HUES64 (cell line): Measurements from ENCODE around the gene MSI2.

Experiments used
- H3K27ac ChIP-seq: 2 replicates; pipeline ENCODE4 v1.7.0; 2013; ENCODE audit warnings: low read depth, low read length, inconsistent platforms
- H3K27me3 ChIP-seq: 2 replicates; pipeline ENCODE4 v1.6.1; 2013; ENCODE audit warnings: mild to moderate bottlenecking, low read length; ENCODE audit not compliant: insufficient read depth
- H3K36me3 ChIP-seq: 2 replicates; pipeline ENCODE4 v1.6.1; 2013; ENCODE audit warnings: mild to moderate bottlenecking, low read length; ENCODE audit not compliant: insufficient read depth
- H3K4me1 ChIP-seq: 2 replicates; pipeline ENCODE4 v1.6.1; 2013; ENCODE audit warnings: mild to moderate bottlenecking, low read length, moderate library complexity; ENCODE audit not compliant: insufficient read depth
- H3K4me3 ChIP-seq: 2 replicates; pipeline ENCODE4 v1.5.1; 2013; ENCODE audit warnings: mild to moderate bottlenecking, low read length, moderate library complexity
- H3K9ac ChIP-seq: 2 replicates; pipeline ENCODE4 v1.6.1; 2013; ENCODE audit warnings: mild to moderate bottlenecking, low read depth, low read length
- H3K9me3 ChIP-seq: 2 replicates; pipeline ENCODE4 v1.6.1; 2013; ENCODE audit warnings: low read depth, low read length; ENCODE audit not compliant: insufficient read depth
- WGBS: fragments of 150-250, 120-280 bp; methylation state at CpG from one replicate; pipeline ENCODE4 v1.1.7; 2013; ENCODE audit warnings: missing lambda C conversion rate; 5-methylcytosine and 5-hydroxymethylcytosine counted together

Gene MSI2

DNA sequence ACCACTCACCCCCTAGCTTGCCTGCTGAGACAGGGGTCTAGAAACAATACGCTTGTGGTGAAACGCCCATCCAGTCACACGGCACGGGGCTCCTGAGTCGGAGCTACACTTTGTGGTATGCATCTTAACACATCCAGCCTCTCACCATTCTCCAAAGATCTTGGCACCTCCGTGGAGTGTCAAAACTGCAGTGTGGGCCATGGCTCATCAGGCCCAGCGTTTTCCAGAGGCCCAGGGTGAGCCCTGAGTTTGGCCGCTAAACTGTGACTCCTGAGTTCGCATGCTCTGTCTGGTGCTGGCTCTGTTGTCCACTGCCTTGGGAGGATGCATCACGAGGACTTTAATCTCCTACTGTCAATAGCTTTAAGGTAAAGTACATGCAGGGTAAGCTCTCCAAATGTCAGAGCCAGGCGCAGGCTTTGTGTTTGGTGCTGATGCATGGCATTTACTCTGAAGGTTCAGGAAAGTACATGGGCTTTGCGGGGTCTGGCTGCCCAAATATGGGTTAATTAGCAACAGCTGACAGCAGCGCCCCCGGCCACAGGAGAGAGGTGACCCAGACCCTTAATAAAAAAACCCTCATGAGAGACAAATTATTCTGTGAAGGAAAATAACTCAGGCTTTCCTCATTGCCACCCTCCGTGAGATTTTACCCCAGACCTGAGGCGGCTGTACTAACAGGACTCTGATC lies 370.3 kb downstream of the MSI2 start:
- Histone ChIP-seq H3K4me3 (no peak overlapping the region), H3K9me3 (no peaks in the 10 kb centered on the region), H3K9ac (no peak overlapping the region), H3K4me1 (peaks cover 10% of the 10 kb centered on the region; the same call in 1 of the 2 replicates), H3K36me3 (peaks cover 14% of the 10 kb centered on the region), H3K27ac (no peak overlapping the region), H3K27me3 (no peaks in the 10 kb centered on the region)
- WGBS: 92% methylated on average over 16 of the region's 16 CpGs

DNA sequence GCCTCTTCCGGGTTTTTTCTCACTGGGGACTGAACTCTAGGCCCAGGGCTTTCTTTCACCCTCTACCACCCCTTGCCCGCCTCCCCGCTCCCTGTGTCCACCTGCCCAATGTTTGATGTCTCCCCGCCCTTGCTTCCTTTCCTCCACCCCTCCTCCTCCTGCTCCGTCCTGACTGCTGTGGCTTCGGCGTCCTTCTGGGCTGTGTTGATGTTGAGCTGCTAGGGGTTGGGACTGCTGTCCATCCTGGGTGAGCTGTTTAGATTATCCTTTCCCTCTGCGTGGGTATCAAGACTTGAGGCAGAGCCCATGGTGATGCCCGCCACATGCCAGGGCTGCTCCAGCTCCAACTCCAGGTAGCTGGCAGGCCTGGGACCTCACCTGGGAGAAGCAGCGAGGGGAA lies 371.3 kb downstream of the MSI2 start:
- no peak overlapping the region for H3K9ac ChIP-seq
- peaks cover 4% of the 10 kb centered on the region; the same call in 1 of the 2 replicates for H3K4me1 ChIP-seq
- no peak overlapping the region for H3K4me3 ChIP-seq
- no peaks in the 10 kb centered on the region for H3K27me3 ChIP-seq
- no peaks in the 10 kb centered on the region for H3K9me3 ChIP-seq
- peaks cover 22% of the 10 kb centered on the region for H3K36me3 ChIP-seq
- no peak overlapping the region for H3K27ac ChIP-seq
- 92% methylated on average over 10 of the region's 10 CpGs for WGBS

DNA sequence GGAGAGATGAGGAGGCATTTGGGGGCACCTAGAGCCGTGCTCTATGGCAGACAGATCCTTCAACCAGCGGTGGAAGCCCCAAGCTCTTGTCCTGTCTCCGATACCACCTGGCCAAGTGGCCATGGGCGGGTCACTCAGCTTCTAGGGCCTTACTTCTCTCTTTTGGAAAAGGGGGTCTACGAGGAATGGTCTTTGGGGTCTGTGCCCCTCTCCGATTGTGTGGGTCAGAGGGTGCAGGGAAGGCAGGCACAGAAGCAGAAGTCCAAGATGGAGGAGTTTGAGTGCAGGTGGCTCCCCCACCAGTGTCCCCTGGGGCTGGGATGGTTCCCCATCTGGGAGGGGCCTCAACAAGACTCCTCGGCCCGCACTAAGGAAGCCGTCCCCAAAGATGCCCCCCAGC lies 372.1 kb downstream of the MSI2 start:
- H3K4me1 ChIP-seq: no peaks in the 10 kb centered on the region
- 95% methylated on average over 9 of the region's 9 CpGs for WGBS
- no peak overlapping the region for H3K4me3 ChIP-seq
- H3K9me3 ChIP-seq: no peaks in the 10 kb centered on the region
- no peak overlapping the region for H3K9ac ChIP-seq
- H3K27me3 ChIP-seq: no peaks in the 10 kb centered on the region
- no peak overlapping the region for H3K27ac ChIP-seq
- peaks cover 24% of the 10 kb centered on the region for H3K36me3 ChIP-seq

DNA sequence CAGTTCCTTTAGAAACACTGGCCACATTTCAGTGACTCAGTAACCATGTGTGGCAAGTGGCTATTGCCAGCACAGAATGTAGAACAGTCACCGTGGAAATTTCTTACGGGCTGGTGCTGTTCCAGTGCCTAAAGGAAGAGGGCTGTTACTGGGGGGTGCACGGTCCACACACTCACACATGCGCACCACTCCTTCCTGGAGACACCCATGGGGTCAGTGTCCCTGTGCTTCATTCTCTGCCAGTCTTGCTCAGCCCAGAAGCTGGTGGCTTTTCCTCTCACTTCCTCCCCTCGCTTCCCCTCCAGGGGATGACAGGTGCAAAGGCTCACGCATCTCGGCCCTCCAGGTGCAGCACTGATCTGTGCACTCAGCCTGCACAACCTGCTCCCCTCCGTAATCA lies 373.1 kb downstream of the MSI2 start:
- Histone ChIP-seq H3K4me1 (no peaks in the 10 kb centered on the region), H3K9ac (no peak overlapping the region), H3K27ac (no peak overlapping the region), H3K4me3 (no peak overlapping the region), H3K36me3 (peaks cover 28% of the 10 kb centered on the region), H3K27me3 (no peaks in the 10 kb centered on the region), H3K9me3 (no peaks in the 10 kb centered on the region)
- 95% methylated on average over 8 of the region's 8 CpGs for WGBS

DNA sequence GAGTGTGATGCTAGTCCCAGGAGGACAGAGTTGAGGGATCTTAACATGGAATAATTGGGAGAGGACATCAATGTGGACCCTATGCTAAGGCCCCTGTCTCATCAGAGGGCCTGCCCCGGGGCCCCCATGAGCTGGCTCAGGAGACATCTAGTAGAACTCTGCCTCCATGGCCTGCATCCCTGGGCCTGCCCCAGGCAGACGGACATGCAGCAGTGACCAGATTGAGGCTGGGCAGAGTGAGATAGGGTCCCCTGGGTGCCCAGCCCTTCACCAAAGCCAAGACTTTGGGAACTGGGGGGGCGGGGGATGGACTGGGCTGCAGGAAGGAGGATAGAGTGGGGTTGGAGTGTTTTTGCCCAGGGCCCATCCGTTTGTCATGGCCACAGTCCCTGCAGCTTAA lies 373.6 kb downstream of the MSI2 start:
- no peaks in the 10 kb centered on the region for H3K27me3 ChIP-seq
- no peak overlapping the region for H3K27ac ChIP-seq
- WGBS: 92% methylated on average over 4 of the region's 4 CpGs
- H3K9me3 ChIP-seq: no peaks in the 10 kb centered on the region
- H3K9ac ChIP-seq: no peak overlapping the region
- no peak overlapping the region for H3K4me3 ChIP-seq
- H3K4me1 ChIP-seq: no peaks in the 10 kb centered on the region
- H3K36me3 ChIP-seq: peaks cover 30% of the 10 kb centered on the region

DNA sequence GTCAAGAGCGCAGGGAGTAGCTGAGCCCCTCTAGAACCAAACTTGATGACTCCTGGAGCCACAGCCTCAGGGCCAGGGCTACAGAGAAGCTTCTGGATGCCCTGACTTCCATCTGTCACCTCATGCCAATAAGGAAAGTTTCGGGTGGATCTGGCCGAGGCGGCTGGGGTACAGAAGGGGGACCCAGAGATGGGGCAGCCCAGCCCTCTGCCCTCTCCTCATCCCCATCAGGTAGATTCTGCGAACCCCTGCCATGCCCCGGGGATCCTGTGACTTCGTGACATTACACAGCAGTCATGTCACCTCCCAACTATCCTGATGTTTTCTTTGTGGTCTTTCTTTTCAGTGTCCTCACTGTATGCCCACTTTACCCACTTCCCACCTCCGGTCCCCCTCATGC lies 374.4 kb downstream of the MSI2 start:
- Histone ChIP-seq H3K9me3 (no peaks in the 10 kb centered on the region), H3K4me3 (no peak overlapping the region), H3K27ac (no peak overlapping the region), H3K4me1 (no peaks in the 10 kb centered on the region), H3K36me3 (peaks cover 30% of the 10 kb centered on the region), H3K27me3 (no peaks in the 10 kb centered on the region), H3K9ac (no peak overlapping the region)
- WGBS: 95% methylated on average over 8 of the region's 8 CpGs

DNA sequence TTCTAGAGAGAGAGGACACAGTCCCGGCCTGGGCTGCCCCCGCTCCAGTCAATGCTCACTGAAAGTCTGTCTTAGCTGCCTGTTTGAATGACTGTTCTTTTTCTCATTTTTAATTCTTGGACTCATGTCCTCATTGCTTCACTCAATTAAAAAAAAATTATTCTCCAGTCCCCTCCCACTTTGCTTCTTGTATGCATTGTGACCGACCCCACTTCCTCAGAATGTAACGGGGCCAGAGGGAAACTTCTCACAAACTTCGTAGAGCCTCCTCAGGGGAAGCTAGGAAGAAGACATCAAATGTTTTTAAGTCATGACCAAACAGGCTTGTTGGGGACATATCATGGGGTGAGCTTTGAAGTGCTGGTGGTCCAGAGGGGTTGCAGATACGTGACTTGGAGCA lies 375.5 kb downstream of the MSI2 start:
- 96% methylated on average over 6 of the region's 6 CpGs for WGBS
- no peaks in the 10 kb centered on the region for H3K4me1 ChIP-seq
- no peak overlapping the region for H3K4me3 ChIP-seq
- no peaks in the 10 kb centered on the region for H3K27me3 ChIP-seq
- H3K9me3 ChIP-seq: no peaks in the 10 kb centered on the region
- H3K36me3 ChIP-seq: peaks cover 30% of the 10 kb centered on the region
- no peak overlapping the region for H3K9ac ChIP-seq
- no peak overlapping the region for H3K27ac ChIP-seq

DNA sequence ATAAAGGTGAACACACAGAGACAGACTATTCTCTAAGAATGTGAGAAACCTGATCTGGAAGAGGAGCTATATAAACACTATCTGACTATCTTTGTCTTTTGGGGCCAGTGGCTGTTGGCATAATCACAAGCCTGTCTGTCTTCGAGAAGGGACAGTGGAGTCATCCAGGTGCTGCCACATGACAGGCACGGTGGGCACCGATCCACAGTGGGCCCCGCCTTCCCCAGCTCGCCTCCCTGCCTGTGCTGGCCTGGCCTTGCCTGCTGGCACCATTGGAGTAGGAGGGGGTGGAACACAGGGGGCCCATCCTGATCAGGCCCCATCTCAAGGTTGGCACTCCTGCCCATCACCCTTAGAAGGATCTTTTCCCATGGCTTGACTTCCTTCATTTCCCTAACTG lies 376.0 kb downstream of the MSI2 start:
- no peak overlapping the region for H3K9ac ChIP-seq
- no peaks in the 10 kb centered on the region for H3K4me1 ChIP-seq
- H3K27me3 ChIP-seq: no peaks in the 10 kb centered on the region
- H3K27ac ChIP-seq: no peak overlapping the region
- H3K9me3 ChIP-seq: no peaks in the 10 kb centered on the region
- H3K4me3 ChIP-seq: no peak overlapping the region
- 94% methylated on average over 5 of the region's 5 CpGs for WGBS
- peaks cover 27% of the 10 kb centered on the region for H3K36me3 ChIP-seq

DNA sequence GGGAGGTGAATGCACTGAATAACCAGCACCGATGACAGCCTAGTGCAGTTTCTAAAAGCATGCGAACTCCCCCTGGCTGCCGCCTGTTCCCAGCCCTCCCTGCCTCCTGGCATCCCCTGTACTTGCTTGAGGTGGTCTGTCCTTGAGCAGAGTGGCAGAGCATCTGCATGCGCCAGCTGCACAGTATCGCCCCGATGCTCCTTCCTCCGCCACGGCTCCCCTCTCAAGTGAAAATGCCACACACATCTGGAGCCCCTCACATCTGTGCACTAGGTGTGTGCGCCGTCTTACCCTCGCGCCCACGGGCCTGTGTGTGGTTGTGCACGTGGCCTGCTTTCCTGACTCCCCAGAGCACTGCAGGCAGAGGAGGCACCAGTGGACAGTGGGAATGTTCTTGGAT lies 376.9 kb downstream of the MSI2 start:
- 89% methylated on average over 14 of the region's 14 CpGs for WGBS
- H3K4me3 ChIP-seq: no peak overlapping the region
- no peak overlapping the region for H3K27ac ChIP-seq
- H3K27me3 ChIP-seq: no peaks in the 10 kb centered on the region
- peaks cover 20% of the 10 kb centered on the region; the same call in 1 of the 2 replicates for H3K36me3 ChIP-seq
- no peaks in the 10 kb centered on the region for H3K4me1 ChIP-seq
- no peaks in the 10 kb centered on the region for H3K9me3 ChIP-seq
- no peak overlapping the region for H3K9ac ChIP-seq

DNA sequence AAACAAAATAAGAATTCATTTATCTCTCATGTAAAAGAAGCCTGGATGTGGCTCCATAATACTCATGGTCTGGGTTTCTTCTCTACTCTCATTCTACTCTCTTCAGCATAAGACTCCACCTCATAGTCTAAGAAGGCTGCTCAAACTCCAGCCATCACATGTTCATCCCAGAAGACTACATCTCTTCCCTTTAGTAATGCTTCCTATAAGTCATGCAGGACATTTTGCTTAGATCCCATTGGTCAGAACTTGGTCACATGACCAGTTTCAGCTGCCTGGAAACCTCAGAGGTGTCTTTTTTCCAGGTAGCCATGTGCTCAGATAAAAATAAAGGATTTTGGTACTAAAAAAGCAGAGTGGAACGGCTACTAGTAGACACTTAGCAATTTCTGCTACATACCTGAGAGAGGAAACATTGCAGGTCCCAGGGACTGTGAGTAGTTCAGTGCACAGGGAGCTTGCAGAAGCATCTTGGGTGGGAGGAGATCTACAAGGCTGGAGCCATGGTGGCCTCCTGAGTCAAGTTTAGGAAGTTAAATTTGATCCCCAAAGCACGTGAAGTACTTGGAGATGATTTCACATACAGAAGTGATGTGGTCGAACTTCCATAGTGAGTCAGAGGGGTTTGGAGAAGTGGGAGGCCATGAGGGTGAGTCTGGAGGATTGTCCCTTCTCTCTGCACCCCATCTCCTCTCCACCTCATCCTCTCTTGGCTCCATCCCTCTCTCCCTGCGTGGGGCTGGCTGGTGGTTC lies 378.6 kb downstream of the MSI2 start:
- Histone ChIP-seq H3K4me3 (no peak overlapping the region), H3K27me3 (no peaks in the 10 kb centered on the region), H3K9me3 (no peaks in the 10 kb centered on the region), H3K9ac (no peak overlapping the region), H3K36me3 (peaks cover 16% of the 10 kb centered on the region; the same call in 1 of the 2 replicates), H3K4me1 (no peaks in the 10 kb centered on the region), H3K27ac (no peak overlapping the region)
- 89% methylated on average over 4 of the region's 4 CpGs for WGBS

DNA sequence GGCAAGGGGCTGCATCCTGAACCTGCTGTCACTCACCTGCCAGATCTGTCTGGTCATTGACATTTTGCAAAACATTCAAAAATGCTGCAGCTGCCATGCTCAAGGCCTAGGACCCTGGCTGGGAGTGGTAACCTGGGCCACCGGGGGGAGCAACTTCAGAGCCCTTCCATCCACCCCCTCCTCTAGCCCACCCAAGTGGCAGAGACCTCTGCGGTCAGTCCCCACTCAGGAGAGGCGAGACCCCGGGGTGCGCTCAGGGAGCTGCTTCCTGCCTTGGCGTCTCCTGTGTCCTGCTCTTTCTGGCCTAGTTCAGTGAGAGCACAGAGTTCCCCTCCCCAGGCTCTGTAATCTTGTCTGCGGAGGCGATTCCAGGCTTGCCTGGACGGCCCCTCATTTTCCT lies 380.0 kb downstream of the MSI2 start:
- Histone ChIP-seq H3K4me1 (no peaks in the 10 kb centered on the region), H3K27me3 (no peaks in the 10 kb centered on the region), H3K27ac (no peak overlapping the region), H3K36me3 (peaks cover 16% of the 10 kb centered on the region; the same call in 1 of the 2 replicates), H3K9me3 (no peaks in the 10 kb centered on the region), H3K4me3 (no peak overlapping the region), H3K9ac (no peak overlapping the region)
- 70% methylated on average over 9 of the region's 9 CpGs for WGBS
